Testis (tissue), 3 donors: ENCODE results near the gene EFTUD2. TPM values are rescaled to one million over a fixed set of nuclear protein-coding genes. Genes with fewer than 3 reads are reported as not detected.

ENCODE experiments used
- DNase-seq: peaks from one replicate; pipeline ENCODE4 v3.0.0-alpha.2; 2019
- H3K27ac ChIP-seq, 2 donors: fragments of 200-600 bp; sonication (generic); one replicate each; pipeline ENCODE4 v1.5.1; 2019
- H3K27me3 ChIP-seq: fragments of 200-600 bp; sonication (generic); one replicate; pipeline ENCODE4 v1.5.1; 2019
- H3K36me3 ChIP-seq: fragments of 200-600 bp; sonication (generic); one replicate; pipeline ENCODE4 v1.5.1; 2017; ENCODE audit warnings: low read depth; ENCODE audit errors: missing control alignments
- H3K4me1 ChIP-seq: fragments of 200-600 bp; sonication (generic); one replicate; pipeline ENCODE4 v1.5.1; 2019
- H3K4me3 ChIP-seq, 2 donors: fragments of 200-600 bp; sonication (generic); one replicate each; pipeline ENCODE4 v1.5.1; 2017 to 2019
- H3K9me3 ChIP-seq: fragments of 200-600 bp; sonication (generic); one replicate; pipeline ENCODE4 v1.5.1; 2017
- CTCF ChIP-seq, 3 experiments: fragments of 450-650 bp in 2 of 3; fragments of 200-600 bp in 1 of 3; sonication (generic) in 1 of 3; IDR thresholded peaks; one replicate each; pipeline ENCODE4 v1.5.1; 2016 to 2019; ENCODE audit warnings: antibody characterized with exemption in 3 of 3, mild to moderate bottlenecking in 2 of 3, moderate library complexity in 1 of 3
- POLR2A ChIP-seq: fragments of 450-650 bp; IDR thresholded peaks from one replicate; pipeline ENCODE4 v1.6.1; 2017; ENCODE audit warnings: antibody characterized with exemption, mild to moderate bottlenecking, moderate library complexity
- WGBS, 2 donors: methylation state at CpG; one replicate each; pipeline ENCODE4 v1.1.5; 2018; 5-methylcytosine and 5-hydroxymethylcytosine counted together
- intact Hi-C: fragments of 100-400 bp; cut with DNase I; formaldehyde crosslinking; loops from one replicate; pipeline ENCODE4 v1.15.1; 2023; ENCODE audit warnings: low total_unique reads
- polyA plus RNA-seq: library from polyadenylated mRNA; stranded (reverse); fragments of 350-450 nt; fragmentation: Illumina TruSeq; extraction: RNeasy Lipid Tissue Mini Kit (QIAGEN cat#74804); gene quantifications from one replicate; pipeline ENCODE4 v1.2.3, GENCODE V29; 2014; ENCODE audit warnings: low read depth, low replicate concordance; ENCODE audit not compliant: insufficient read depth
- total RNA-seq, 2 donors: library from RNA; depleted of rRNA; stranded (reverse); fragments of >200 nt; gene quantifications; one replicate each; pipeline ENCODE4 v1.2.3, GENCODE V29; 2016

EFTUD2 gene
- total and polyA plus RNA-seq, 3 donors from 2014 or later = 95.5 to 131 (median 124) TPM

- TF ChIP-seq CTCF (IDR thresholded peaks at IDR 0.05) = no peak
- Histone ChIP-seq H3K4me3 (no peak overlapping the region), H3K36me3 (no peaks in the 10 kb centered on the region), H3K4me1 (peaks cover 11% of the 10 kb centered on the region), H3K9me3 (no peaks in the 10 kb centered on the region), H3K27ac (no peak overlapping the region), H3K27me3 (no peaks in the 10 kb centered on the region)
- no peak for DNase-seq
- 85 to 93% methylated on average over 3 to 17 of the region's 17 CpGs for WGBS, 2 donors
- intact Hi-C loops = no loop called here
Measured at GRCh38 chr17:44902135-44902760, 3.0 kb upstream of the EFTUD2 start.

GRCh38 chr17:44901411-44901921 lies 2.2 kb upstream of the EFTUD2 start:
- Histone ChIP-seq H3K36me3 (no peaks in the 10 kb centered on the region), H3K9me3 (no peaks in the 10 kb centered on the region), H3K4me1 (peaks cover 11% of the 10 kb centered on the region), H3K27me3 (no peaks in the 10 kb centered on the region), H3K4me3 (no peak overlapping the region), H3K27ac (no peak overlapping the region)
- WGBS, 2 donors = 88 to 89% methylated on average over 4 of the region's 4 CpGs
- TF ChIP-seq CTCF (IDR thresholded peaks at IDR 0.05) (no peak), POLR2A (no peak)
- DNase-seq = no peak
- intact Hi-C loops = no loop called here

- no peaks in the 10 kb centered on the region for H3K36me3 ChIP-seq
- H3K4me1 ChIP-seq = peaks cover 11% of the 10 kb centered on the region
- DNase-seq = peak; percentile 72
- intact Hi-C loops = no loop called here
- H3K27me3 ChIP-seq = no peaks in the 10 kb centered on the region
- H3K4me3 ChIP-seq = no peak overlapping the region
- TF ChIP-seq CTCF (IDR thresholded peaks at IDR 0.05) = no peak
- no peak for TF ChIP-seq POLR2A
- 32 to 41% methylated on average over 3 of the region's 3 CpGs for WGBS, 2 donors
- H3K9me3 ChIP-seq = no peaks in the 10 kb centered on the region
- H3K27ac ChIP-seq = no peak overlapping the region
Measured at GRCh38 chr17:44900894-44901293, 1.6 kb upstream of the EFTUD2 start.

- Histone ChIP-seq H3K27me3 (no peaks in the 10 kb centered on the region), H3K4me3 (peak overlapping the region; percentile 74 to 91), H3K27ac (peak overlapping the region; percentile 92 to 94), H3K9me3 (no peaks in the 10 kb centered on the region), H3K4me1 (peaks cover 11% of the 10 kb centered on the region), H3K36me3 (no peaks in the 10 kb centered on the region)
- DNase-seq = no peak
- intact Hi-C loops = no loop called here
- TF ChIP-seq CTCF (IDR thresholded peaks at IDR 0.05) (no peak), POLR2A (no peak)
- 0 to 1% methylated on average over 7 of the region's 7 CpGs for WGBS, 2 donors
Measured at GRCh38 chr17:44898768-44899073, 524 bp downstream of the EFTUD2 start.

- DNase-seq = no peak
- H3K9me3 ChIP-seq = no peaks in the 10 kb centered on the region
- H3K27ac ChIP-seq = no peak overlapping the region
- no peaks in the 10 kb centered on the region for H3K36me3 ChIP-seq
- TF ChIP-seq CTCF (IDR thresholded peaks at IDR 0.05) (no peak), POLR2A (no peak)
- WGBS, 2 donors = 93 to 95% methylated on average over 4 of the region's 4 CpGs
- intact Hi-C loops = no loop called here
- no peak overlapping the region for H3K4me3 ChIP-seq
- peaks cover 11% of the 10 kb centered on the region for H3K4me1 ChIP-seq
- H3K27me3 ChIP-seq = no peaks in the 10 kb centered on the region
Measured at GRCh38 chr17:44894642-44895041, 4.6 kb downstream of the EFTUD2 start.
